HEK293 (cell line): ENCODE data around the gene EPHB1.

Experiments used
- CTCF ChIA-PET: fragments of 350-600 bp; formaldehyde crosslinking; extraction: SDS; loops from one replicate; lab custom pipeline; 2021; ENCODE audit warnings: antibody characterized with exemption; lab: Yijun Ruan, JAX
- POLR2A ChIA-PET: fragments of 300-600 bp; formaldehyde crosslinking; extraction: SDS; loops from one replicate; lab custom pipeline; 2020; ENCODE audit warnings: antibody characterized with exemption, inconsistent platforms; lab: Yijun Ruan, JAX
- H3K27ac ChIP-seq: fragments of 200-500 bp; sonication (Bioruptor generic); 2 replicates; pipeline ENCODE4 v1.5.1; 2014; ENCODE audit warnings: low read depth, low read length, control low read depth, inconsistent platforms; ENCODE audit errors: extremely low read depth
- H3K36me3 ChIP-seq, 2 experiments: fragments of 200-500 bp in 1 of 2; sonication (Bioruptor generic) in 1 of 2; 1 replicate in 1 of 2; 2 replicates in 1 of 2; pipeline ENCODE4 v1.5.1; 2014 to 2017; ENCODE audit warnings: inconsistent platforms in 2 of 2, low read length in 2 of 2; ENCODE audit not compliant: control insufficient read depth in 2 of 2, insufficient read depth in 1 of 2
- H3K4me1 ChIP-seq: fragments of 200-500 bp; sonication (Bioruptor generic); 2 replicates; pipeline ENCODE4 v1.5.1; 2014; ENCODE audit warnings: mild to moderate bottlenecking, low read length, inconsistent platforms; ENCODE audit not compliant: control insufficient read depth, insufficient read depth
- H3K4me3 ChIP-seq: 2 replicates; pipeline ENCODE4 v1.5.1; 2011; ENCODE audit warnings: low read depth, mild to moderate bottlenecking, control low read depth, low read length, moderate library complexity
- H3K9me3 ChIP-seq: fragments of 200-500 bp; sonication (Bioruptor generic); 2 replicates; pipeline ENCODE4 v1.5.1; 2014; ENCODE audit warnings: low read depth, low read length, inconsistent platforms; ENCODE audit not compliant: control insufficient read depth, insufficient read depth
- BCL11A ChIP-seq: fragments of 450-650 bp; formaldehyde crosslinking; IDR thresholded peaks from 2 replicates; pipeline ENCODE4 v1.5.1; 2016; ENCODE audit warnings: low read depth, missing biosample characterization, missing genetic modification characterization
- KLF1 ChIP-seq: fragments of 450-650 bp; formaldehyde crosslinking; IDR thresholded peaks from 2 replicates; pipeline ENCODE4 v1.5.1; 2016; ENCODE audit warnings: missing biosample characterization, missing genetic modification characterization
- SP3 ChIP-seq: fragments of 450-650 bp; formaldehyde crosslinking; IDR thresholded peaks from 2 replicates; pipeline ENCODE4 v1.5.1; 2016; ENCODE audit warnings: missing biosample characterization, missing genetic modification characterization
- YY1 ChIP-seq: fragments of 450-650 bp; formaldehyde crosslinking; IDR thresholded peaks from 2 replicates; pipeline ENCODE4 v1.5.1; 2018; ENCODE audit warnings: missing biosample characterization, missing genetic modification characterization
- ZNF174 ChIP-seq: fragments of 450-650 bp; formaldehyde crosslinking; IDR thresholded peaks from 2 replicates; pipeline ENCODE4 v1.5.0; 2017; ENCODE audit warnings: missing biosample characterization, mild to moderate bottlenecking, missing genetic modification characterization
- ZNF175 ChIP-seq: fragments of 450-650 bp; formaldehyde crosslinking; IDR thresholded peaks from 2 replicates; pipeline ENCODE4 v1.5.1; 2016; ENCODE audit warnings: missing biosample characterization, missing genetic modification characterization
- ZNF184 ChIP-seq: fragments of 450-650 bp; IDR thresholded peaks from 2 replicates; pipeline ENCODE4 v1.5.1; 2018; ENCODE audit warnings: missing biosample characterization, mild to moderate bottlenecking, missing genetic modification characterization
- ZNF324 ChIP-seq: fragments of 450-650 bp; formaldehyde crosslinking; IDR thresholded peaks from 2 replicates; pipeline ENCODE4 v1.5.1; 2016; ENCODE audit warnings: missing biosample characterization, missing genetic modification characterization
- ZNF488 ChIP-seq: fragments of 450-650 bp; formaldehyde crosslinking; IDR thresholded peaks from 2 replicates; pipeline ENCODE4 v1.5.1; 2016; ENCODE audit warnings: missing biosample characterization, missing genetic modification characterization
- ZNF571 ChIP-seq: fragments of 450-650 bp; formaldehyde crosslinking; IDR thresholded peaks from 2 replicates; pipeline ENCODE4 v1.5.0; 2017; ENCODE audit warnings: missing biosample characterization, missing genetic modification characterization
- ZNF585B ChIP-seq: fragments of 450-650 bp; formaldehyde crosslinking; IDR thresholded peaks from 2 replicates; pipeline ENCODE4 v1.5.1; 2016; ENCODE audit warnings: missing biosample characterization, missing genetic modification characterization
- ZNF670 ChIP-seq: fragments of 450-650 bp; formaldehyde crosslinking; IDR thresholded peaks from 2 replicates; pipeline ENCODE4 v1.5.1; 2016; ENCODE audit warnings: missing biosample characterization, missing genetic modification characterization, low read depth
- ZNF692 ChIP-seq: fragments of 450-650 bp; formaldehyde crosslinking; IDR thresholded peaks from 2 replicates; pipeline ENCODE4 v1.5.1; 2016; ENCODE audit warnings: missing biosample characterization, missing genetic modification characterization
- ZNF830 ChIP-seq: fragments of 450-650 bp; IDR thresholded peaks from 2 replicates; pipeline ENCODE4 v1.5.0; 2018; ENCODE audit warnings: missing biosample characterization, missing genetic modification characterization, low read depth, mild to moderate bottlenecking, moderate library complexity
- TF ChIP-seq, protein P1 (sequence below): sonication (generic); formaldehyde crosslinking; IDR thresholded peaks from 2 replicates; pipeline ENCODE4 v1.8.1; 2022; ENCODE audit warnings: mild to moderate bottlenecking, moderate library complexity, missing genetic modification reagents
- TF ChIP-seq, protein P2 (sequence below): fragments of 450-650 bp; formaldehyde crosslinking; IDR thresholded peaks from 2 replicates; pipeline ENCODE4 v1.5.1; 2016; ENCODE audit warnings: missing biosample characterization, missing genetic modification characterization, borderline replicate concordance
- TF ChIP-seq, protein P3 (sequence below): fragments of 450-650 bp; formaldehyde crosslinking; IDR thresholded peaks from 2 replicates; pipeline ENCODE4 v1.5.1; 2017; ENCODE audit warnings: missing biosample characterization, missing genetic modification characterization
- TF ChIP-seq, protein P4 (sequence below): fragments of 450-650 bp; formaldehyde crosslinking; conservative IDR thresholded peaks from 2 replicates; pipeline ENCODE4 v1.5.1; 2016; ENCODE audit warnings: low read depth, missing biosample characterization, missing genetic modification characterization

The EPHB1 gene

DNA sequence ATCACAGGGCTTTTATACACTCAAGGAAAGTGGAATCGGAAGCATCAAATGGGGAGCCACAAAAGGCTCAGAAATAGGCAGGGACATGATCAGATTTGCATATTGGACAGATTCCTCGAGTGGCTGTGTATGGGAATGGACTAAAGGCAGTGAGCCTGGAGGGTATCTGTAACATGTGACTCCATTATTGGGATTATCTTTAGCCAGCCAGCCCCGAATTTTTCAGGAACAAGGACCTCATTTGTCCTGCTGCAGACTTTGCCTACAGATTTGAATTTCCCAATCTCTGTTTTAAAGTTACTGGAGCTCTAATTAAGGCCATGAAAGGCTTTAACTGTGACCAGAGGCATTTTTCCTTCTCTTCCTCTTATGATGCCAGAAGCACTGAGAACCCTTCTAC is 26.9 kb upstream of the EPHB1 start:
- Histone ChIP-seq H3K27ac (no peak overlapping the region), H3K36me3 (no peaks in the 10 kb centered on the region), H3K9me3 (no peaks in the 10 kb centered on the region), H3K4me1 (no peaks in the 10 kb centered on the region), H3K4me3 (no peak overlapping the region)
- TF ChIP-seq ZNF184 (tag by site-specific recombination) (no peak), BCL11A (tag by site-specific recombination) (no peak), ZNF830 (tag by site-specific recombination) (no peak), KLF1 (tag by site-specific recombination) (no peak)
- TF ChIP-seq, protein P1, sequence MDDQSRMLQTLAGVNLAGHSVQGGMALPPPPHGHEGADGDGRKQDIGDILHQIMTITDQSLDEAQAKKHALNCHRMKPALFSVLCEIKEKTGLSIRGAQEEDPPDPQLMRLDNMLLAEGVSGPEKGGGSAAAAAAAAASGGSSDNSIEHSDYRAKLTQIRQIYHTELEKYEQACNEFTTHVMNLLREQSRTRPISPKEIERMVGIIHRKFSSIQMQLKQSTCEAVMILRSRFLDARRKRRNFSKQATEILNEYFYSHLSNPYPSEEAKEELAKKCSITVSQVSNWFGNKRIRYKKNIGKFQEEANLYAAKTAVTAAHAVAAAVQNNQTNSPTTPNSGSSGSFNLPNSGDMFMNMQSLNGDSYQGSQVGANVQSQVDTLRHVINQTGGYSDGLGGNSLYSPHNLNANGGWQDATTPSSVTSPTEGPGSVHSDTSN (CRISPR knock-in tag): no peak
- POLR2A ChIA-PET: no interaction called here
- CTCF ChIA-PET: no interaction called here

DNA sequence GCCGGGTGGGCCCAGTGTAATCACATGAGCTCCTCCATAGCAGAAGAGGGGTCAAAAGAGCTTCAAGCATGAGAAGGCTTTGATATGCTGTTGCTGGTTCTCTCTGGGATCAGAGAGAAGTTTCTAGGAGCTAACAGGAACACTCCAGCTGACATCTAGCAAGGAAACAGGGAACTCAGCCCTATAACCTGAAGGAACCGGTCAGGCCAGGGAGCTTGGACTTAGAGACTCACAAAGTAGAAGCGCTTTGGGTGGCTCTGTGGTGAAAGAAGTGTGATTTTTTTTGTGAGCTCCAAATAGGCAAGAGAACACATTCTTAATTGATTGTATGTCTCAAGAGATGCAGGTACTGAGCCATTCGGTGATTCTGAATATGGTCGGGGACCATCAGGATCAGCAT is 26.2 kb upstream of the EPHB1 start:
- no peak overlapping the region for H3K27ac ChIP-seq
- ChIA-PET POLR2A (no interaction called here), CTCF (no interaction called here)
- no peaks in the 10 kb centered on the region for H3K4me1 ChIP-seq
- H3K36me3 ChIP-seq: no peaks in the 10 kb centered on the region
- H3K9me3 ChIP-seq: no peaks in the 10 kb centered on the region
- no peak overlapping the region for H3K4me3 ChIP-seq
- no peak for TF ChIP-seq ZNF670 (tag by site-specific recombination)
- TF ChIP-seq, protein P2, sequence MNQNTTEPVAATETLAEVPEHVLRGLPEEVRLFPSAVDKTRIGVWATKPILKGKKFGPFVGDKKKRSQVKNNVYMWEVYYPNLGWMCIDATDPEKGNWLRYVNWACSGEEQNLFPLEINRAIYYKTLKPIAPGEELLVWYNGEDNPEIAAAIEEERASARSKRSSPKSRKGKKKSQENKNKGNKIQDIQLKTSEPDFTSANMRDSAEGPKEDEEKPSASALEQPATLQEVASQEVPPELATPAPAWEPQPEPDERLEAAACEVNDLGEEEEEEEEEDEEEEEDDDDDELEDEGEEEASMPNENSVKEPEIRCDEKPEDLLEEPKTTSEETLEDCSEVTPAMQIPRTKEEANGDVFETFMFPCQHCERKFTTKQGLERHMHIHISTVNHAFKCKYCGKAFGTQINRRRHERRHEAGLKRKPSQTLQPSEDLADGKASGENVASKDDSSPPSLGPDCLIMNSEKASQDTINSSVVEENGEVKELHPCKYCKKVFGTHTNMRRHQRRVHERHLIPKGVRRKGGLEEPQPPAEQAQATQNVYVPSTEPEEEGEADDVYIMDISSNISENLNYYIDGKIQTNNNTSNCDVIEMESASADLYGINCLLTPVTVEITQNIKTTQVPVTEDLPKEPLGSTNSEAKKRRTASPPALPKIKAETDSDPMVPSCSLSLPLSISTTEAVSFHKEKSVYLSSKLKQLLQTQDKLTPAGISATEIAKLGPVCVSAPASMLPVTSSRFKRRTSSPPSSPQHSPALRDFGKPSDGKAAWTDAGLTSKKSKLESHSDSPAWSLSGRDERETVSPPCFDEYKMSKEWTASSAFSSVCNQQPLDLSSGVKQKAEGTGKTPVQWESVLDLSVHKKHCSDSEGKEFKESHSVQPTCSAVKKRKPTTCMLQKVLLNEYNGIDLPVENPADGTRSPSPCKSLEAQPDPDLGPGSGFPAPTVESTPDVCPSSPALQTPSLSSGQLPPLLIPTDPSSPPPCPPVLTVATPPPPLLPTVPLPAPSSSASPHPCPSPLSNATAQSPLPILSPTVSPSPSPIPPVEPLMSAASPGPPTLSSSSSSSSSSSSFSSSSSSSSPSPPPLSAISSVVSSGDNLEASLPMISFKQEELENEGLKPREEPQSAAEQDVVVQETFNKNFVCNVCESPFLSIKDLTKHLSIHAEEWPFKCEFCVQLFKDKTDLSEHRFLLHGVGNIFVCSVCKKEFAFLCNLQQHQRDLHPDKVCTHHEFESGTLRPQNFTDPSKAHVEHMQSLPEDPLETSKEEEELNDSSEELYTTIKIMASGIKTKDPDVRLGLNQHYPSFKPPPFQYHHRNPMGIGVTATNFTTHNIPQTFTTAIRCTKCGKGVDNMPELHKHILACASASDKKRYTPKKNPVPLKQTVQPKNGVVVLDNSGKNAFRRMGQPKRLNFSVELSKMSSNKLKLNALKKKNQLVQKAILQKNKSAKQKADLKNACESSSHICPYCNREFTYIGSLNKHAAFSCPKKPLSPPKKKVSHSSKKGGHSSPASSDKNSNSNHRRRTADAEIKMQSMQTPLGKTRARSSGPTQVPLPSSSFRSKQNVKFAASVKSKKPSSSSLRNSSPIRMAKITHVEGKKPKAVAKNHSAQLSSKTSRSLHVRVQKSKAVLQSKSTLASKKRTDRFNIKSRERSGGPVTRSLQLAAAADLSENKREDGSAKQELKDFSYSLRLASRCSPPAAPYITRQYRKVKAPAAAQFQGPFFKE (tag by site-specific recombination): no peak
- no peak for TF ChIP-seq ZNF585B
- TF ChIP-seq YY1: no peak
- TF ChIP-seq, protein P3, sequence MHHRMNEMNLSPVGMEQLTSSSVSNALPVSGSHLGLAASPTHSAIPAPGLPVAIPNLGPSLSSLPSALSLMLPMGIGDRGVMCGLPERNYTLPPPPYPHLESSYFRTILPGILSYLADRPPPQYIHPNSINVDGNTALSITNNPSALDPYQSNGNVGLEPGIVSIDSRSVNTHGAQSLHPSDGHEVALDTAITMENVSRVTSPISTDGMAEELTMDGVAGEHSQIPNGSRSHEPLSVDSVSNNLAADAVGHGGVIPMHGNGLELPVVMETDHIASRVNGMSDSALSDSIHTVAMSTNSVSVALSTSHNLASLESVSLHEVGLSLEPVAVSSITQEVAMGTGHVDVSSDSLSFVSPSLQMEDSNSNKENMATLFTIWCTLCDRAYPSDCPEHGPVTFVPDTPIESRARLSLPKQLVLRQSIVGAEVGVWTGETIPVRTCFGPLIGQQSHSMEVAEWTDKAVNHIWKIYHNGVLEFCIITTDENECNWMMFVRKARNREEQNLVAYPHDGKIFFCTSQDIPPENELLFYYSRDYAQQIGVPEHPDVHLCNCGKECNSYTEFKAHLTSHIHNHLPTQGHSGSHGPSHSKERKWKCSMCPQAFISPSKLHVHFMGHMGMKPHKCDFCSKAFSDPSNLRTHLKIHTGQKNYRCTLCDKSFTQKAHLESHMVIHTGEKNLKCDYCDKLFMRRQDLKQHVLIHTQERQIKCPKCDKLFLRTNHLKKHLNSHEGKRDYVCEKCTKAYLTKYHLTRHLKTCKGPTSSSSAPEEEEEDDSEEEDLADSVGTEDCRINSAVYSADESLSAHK (tag by site-specific recombination): no peak
- TF ChIP-seq ZNF324 (tag by site-specific recombination): no peak
- no peak for TF ChIP-seq ZNF692 (tag by site-specific recombination)
- TF ChIP-seq, protein P4, sequence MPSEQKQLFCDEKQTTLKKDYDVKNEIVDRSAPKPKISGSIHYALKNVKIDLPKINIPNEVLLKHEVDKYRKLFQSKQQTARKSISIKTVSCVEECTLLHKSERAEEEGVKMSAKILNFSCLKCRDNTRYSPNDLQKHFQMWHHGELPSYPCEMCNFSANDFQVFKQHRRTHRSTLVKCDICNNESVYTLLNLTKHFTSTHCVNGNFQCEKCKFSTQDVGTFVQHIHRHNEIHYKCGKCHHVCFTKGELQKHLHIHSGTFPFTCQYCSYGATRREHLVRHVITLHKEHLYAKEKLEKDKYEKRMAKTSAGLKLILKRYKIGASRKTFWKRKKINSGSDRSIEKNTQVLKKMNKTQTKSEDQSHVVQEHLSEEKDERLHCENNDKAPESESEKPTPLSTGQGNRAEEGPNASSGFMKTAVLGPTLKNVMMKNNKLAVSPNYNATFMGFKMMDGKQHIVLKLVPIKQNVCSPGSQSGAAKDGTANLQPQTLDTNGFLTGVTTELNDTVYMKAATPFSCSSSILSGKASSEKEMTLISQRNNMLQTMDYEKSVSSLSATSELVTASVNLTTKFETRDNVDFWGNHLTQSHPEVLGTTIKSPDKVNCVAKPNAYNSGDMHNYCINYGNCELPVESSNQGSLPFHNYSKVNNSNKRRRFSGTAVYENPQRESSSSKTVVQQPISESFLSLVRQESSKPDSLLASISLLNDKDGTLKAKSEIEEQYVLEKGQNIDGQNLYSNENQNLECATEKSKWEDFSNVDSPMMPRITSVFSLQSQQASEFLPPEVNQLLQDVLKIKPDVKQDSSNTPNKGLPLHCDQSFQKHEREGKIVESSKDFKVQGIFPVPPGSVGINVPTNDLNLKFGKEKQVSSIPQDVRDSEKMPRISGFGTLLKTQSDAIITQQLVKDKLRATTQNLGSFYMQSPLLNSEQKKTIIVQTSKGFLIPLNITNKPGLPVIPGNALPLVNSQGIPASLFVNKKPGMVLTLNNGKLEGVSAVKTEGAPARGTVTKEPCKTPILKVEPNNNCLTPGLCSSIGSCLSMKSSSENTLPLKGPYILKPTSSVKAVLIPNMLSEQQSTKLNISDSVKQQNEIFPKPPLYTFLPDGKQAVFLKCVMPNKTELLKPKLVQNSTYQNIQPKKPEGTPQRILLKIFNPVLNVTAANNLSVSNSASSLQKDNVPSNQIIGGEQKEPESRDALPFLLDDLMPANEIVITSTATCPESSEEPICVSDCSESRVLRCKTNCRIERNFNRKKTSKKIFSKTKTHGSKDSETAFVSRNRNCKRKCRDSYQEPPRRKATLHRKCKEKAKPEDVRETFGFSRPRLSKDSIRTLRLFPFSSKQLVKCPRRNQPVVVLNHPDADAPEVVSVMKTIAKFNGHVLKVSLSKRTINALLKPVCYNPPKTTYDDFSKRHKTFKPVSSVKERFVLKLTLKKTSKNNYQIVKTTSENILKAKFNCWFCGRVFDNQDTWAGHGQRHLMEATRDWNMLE (tag by site-specific recombination): no peak
- TF ChIP-seq ZNF175 (tag by site-specific recombination): no peak
- no peak for TF ChIP-seq ZNF488 (tag by site-specific recombination)
- TF ChIP-seq SP3: no peak
- no peak for TF ChIP-seq ZNF571 (tag by site-specific recombination)
- no peak for TF ChIP-seq ZNF174 (tag by site-specific recombination)
